HG02943 (cell line): ENCODE measurements around the gene STOX2.
"Not testable (repeated sequence)": the region's sequence is repeated elsewhere in the genome, so short reads cannot be mapped to it uniquely, and the experiment has no call there.

ENCODE experiments used
- ATAC-seq: cut with Tn5 transposase; IDR thresholded peaks from one replicate; pipeline ENCODE4 v1.9.1; 2021; ENCODE audit warnings: mild to moderate bottlenecking, low read depth, moderate library complexity; ENCODE audit not compliant: unreplicated experiment

The STOX2 gene

DNA sequence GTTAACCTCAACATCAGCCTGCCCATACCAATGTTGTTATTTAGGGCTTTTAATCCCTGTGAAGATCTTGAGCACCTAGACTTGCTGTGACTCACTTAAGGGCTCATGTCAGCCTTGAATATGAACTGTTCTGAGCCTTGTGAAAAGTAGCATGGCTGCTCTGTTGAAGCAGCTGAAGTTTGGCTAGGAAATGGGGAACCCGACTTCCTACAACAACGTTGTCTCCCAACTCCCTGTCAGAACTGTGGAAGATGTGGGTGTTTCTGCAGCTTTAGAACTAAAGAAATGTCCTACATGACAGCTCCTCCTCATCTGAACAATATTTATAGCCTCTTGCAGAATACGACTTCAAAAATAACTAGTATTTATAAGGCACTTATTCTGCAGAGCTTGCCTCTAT, 27.5 kb downstream of the STOX2 start:
- ATAC-seq = no peak

DNA sequence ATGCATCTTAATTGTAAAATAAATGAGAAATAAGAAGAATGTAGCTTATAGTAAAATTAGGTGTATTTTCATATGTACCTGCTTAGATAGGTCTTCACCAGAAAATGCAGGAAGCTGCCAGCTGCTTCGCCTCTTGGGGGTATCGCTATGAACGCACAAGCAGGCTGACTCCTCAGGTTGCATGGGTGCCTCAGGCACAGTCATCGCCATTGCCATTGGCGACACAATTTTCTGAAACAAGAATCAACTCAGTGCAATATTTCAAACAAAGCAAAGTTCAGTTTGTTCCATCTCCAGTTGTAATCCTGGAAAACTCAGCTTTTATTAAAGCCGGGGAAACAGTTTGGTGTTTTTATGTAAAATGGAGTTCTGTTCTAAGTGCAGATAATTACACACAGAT, 29.7 kb downstream of the STOX2 start:
- ATAC-seq = no peak

DNA sequence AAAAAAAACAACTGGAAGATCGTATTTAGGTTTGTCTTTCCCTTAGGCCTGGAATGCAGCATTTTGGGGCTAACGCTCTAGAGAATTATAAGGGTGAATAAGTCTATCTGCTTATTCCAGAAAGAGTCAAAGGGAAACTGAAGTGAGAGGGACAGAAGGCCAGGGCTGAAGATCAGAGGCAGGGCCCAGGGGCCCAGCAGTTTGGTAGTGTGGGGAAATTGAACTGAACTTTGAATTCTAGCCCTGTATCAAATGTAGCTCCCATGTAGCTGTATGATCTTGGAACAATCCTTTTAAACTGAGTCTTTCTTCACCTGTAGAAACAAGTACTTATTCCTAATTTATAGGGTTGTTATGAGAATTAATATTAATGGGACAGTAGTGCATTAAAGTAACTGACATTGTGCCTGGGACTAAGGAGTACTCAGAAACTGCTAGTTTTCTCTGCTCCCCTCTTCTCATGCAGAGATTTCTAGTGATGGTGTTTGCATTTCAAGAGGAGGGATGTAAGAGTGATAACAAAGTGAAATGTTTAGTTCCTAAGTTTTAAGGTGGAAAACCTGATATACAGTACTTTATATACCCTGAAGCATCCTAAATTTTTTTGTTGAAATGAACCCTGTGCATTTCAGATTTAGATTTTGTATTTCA, 30.4 kb downstream of the STOX2 start:
- ATAC-seq = no peak

DNA sequence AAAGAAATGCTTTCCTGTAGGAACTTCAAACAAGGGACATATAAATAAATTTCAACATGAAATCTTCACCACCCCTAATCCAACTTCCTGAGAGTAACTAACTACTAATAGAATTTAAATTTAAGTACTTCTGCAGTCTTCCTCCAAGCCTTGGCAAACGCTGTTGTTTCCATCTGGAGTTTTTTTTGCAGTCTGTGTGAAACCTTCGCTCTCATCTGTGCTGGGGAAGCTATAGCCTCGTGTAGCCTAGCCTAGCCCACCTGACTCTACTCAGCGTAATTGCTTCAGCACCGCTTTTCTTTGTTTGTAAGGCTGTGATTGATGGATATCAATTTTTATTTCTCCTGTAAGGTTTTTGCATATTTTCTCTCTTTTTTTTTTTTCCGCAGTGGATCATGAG, 30.9 kb downstream of the STOX2 start:
- no peak for ATAC-seq

DNA sequence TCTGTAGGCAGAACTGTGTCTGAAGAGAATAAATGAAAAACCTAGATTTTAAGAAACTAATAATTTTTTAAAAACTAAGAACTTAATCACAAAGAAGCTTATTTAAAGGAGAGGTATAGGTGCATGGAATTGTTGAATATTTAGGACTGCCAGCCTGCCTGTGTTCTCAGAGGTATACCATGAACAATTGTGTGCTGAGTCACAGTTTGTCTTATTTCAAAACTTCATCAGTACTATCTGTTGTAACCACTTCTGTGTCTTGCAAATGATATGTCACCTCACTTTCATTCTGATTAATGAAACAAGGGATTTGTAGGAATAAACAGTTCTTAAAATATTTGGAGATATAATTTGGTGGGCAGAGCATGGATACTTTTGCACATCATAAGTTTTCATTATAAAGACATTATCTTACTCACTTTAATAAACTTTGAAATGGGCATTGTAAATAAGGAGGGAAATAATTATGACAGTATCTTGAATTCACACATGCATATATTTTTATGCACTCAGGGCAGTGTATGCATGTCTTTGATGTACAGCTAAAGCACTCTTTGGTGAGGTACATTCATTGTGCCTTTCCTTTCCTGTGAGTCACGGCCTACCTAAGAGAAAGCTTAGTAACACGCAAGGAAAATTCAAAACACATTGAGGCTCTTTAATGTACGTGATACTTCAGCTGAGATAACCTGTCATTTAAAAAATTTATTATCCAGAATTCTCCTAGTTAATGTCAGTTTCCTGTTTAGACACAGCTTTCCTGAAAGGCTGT, 31.7 kb downstream of the STOX2 start:
- ATAC-seq = no peak

DNA sequence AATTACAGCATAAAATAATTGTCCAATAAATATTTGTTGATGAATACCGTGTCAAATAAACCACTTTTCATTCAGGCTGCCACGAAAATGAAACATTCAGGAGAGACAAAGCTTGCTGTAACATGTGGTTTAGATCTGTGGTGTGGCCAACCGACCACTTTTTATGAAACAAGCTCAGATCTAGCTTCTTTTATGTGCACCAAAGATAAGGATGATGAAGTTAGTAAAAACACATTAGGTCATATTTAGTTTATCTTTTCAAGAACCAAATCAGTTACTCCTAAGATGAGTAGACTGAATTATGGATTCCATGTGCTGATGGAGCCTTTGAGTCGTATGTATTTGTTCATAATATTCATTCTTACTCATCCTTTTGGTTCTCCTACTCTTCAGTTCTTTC, 35.8 kb downstream of the STOX2 start:
- ATAC-seq = no peak

DNA sequence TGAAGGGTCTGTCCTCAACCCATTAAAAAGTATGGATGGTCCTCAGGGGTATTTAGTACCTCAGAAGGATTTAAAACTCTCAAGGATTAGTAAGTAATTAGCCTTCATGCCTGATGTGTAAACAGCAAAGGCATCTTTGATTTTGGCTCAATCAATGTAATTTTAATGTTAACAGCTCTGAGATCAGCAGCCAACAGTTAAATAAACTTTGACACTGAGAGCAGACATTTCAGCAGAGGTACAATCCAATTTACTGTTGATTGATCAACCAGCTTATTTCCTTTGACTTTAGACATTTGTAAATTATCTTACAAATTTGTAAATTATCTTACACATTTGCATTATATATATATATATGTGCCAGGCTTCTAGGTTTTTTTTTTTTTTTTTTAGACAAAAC, 36.9 kb downstream of the STOX2 start:
- ATAC-seq = no peak

DNA sequence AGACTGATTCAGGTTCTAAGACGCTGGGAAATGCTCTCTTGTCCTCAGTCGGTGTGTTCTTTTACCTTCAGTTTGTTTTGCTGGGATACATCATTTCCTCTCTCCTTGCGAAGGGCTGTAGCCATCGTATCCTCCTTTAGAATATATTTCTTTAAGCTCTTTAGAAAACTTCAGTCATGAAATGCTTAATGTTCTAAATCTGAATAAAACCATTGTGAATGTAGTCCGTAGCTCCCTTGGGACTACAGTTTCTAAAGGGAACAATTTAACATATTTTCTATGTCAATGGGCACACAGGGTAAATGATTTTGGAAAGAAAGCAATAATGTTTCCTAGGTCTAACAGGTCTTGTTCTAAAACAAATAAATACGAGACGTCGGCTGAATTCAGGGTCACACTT, 40.6 kb downstream of the STOX2 start:
- no peak for ATAC-seq

DNA sequence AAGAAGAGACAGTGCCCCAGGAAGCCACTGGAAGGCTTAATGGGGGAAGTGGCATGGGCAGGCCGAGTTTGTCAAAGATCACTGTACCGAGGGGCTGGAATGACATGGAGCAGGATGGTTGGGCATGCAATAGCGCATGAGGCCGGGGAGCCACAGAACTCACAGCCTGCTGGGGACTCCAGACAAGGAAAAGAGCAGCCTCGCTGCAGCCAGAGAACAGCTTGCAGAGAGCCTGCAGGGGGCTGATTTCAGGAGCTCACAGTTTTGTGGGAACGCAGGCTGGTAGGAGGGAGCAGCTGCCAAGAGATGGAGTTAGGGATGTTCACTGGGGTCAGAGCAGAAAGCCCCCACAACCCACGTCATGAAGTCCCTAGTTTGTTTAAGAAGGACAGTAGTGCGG, 45.4 kb downstream of the STOX2 start:
- no peak for ATAC-seq

DNA sequence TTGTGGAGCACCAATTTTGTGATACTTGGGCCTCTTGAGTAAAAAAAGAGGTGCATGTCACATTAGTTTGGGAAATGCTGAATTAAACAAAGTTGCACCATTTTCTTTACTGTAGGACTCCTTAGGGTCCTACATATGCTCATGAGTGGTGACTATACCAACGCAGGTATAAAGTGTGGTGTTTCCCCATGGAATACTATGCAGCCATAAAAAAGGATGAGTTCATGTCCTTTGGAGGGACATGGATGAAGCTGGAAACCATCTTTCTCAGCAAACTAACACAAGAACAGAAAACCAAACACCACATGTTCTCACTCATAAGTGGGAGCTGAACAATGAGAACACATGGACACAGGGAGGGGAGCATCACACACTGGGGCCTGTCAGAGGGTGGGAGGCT, 47.5 kb downstream of the STOX2 start:
- ATAC-seq = not testable (repeated sequence)

DNA sequence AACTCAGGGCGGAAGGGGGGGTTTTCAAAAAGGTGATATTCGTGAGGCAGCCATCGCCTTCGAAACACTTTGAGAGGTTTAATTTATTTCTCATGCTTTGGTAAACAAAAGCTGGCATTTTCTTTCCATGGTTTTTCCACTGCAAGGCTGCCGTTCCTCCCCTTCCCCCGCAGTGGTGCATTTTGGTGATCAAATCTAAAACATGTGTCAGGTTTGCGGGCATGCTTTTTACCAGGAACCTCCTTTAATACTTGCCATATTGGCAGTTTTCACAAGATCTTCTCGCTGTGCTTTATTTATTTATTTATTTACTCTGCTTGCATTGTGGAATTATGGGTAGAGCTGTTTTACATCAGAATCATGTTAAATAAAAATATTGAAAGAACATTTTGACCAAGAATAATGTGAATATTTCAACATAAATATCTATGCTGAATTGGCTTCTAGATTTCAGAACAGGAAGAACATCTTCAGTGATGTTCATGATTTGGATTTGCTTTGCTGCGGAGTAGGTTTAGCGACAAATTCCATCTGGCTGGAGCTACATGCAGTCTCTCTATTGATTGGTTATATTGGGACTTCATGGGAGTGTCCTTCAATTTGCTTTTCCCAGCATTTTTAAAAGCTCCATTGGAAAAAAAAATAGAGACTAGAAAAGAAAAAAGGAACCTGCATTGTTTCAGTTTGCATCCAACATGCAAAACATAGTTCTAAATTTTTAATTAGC, 54.4 kb downstream of the STOX2 start:
- no peak for ATAC-seq

DNA sequence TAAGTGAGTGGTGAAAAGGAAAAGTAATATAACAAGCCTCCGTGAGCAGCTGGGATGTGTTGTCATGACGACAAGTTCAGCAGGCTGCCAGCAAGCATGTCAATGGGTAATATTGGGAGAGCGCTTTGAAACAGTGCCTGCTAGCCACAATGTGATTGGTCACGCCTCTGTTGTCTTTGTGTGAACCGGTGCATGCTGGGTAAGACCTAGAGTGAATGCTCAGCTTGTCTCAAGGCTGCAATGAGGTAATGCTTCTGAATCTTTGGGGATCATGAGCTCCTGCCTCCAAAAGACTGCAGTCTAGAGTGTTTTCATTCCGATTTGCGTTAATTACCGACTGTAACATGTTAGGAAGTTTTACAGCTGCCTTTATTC, 54.9 kb downstream of the STOX2 start:
- no peak for ATAC-seq

DNA sequence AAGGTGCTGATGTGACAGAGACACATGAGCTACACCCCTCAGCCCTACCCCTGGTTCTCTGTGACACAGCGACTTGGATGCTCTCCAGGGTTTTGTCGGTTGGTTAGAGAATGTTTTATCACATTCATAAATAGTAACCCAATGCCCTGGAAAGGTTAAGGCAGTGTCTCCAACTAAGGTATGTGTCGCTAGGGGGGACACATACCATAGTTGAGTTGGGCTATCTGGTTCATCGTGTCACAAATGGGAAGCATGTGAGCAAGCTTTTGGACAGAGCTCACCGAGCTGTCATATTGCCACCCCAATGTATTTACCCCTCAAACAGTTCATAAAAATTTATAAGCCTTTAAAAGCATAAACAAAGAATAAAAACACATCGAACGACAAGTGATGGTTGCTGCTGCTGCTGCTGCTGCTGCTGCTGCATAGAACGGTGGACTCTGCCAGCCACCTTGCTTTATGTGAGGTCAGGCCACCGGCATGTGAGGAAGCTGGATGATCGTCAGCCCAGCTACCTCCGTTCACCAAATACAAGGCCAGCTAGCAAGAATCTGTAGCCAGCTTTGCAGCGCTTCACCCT, 55.9 kb downstream of the STOX2 start:
- ATAC-seq = no peak

DNA sequence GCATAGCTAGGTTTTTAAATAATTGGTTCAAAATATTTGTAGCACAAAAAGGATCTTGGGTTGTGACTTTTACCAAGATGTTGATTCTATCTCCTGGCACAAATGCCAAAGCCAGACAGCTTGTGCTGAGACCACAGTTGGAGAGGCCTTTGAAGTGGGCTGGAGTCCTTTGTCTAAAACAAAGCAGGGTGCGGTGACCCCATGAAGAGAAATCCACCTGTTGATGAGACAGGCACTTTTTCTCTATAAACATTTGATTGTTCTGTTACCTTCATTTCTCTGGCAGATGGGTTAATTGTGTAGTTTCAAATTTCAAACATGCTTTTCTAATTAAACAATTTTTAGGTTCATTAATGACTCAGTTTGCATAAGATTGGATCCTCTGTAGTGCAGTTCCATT, 56.7 kb downstream of the STOX2 start:
- ATAC-seq = no peak

DNA sequence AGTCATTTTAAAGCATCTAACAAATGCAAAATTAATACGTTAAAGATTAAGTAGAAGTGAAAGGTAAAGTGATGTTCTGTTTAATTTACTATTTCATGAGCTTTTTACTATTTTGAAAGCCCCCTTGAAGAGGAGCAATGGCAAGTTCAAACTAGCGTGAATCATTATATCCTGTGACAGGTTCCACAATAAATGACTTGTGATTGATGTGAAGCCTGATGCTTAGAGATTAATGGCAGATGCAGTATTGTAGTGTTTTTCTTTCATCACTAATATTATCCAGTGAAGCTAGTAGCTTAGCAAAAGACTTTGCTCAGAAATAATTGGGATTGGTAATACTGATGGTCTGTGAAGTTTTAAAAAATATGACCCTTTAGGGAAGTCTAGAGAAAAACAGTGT, 57.3 kb downstream of the STOX2 start:
- no peak for ATAC-seq

DNA sequence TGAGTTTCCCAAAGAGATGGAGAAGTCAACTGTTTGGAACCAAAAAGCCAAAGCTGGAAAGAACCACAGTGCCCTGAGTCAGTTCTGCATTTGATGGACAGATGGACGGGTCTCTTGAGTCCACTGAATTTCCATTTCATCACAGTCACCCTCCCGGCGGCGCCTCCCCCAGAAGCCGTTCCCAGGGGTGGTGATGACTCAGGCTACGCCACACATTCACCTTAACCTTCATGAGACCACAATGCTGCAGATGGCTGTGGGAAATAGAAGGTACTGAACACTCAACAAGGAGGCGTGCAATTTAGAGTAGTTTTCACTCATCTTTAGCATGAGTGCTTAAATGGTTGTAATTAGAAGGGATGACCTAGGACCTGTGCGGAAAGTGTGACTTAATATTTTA, 61.3 kb downstream of the STOX2 start:
- no peak for ATAC-seq

DNA sequence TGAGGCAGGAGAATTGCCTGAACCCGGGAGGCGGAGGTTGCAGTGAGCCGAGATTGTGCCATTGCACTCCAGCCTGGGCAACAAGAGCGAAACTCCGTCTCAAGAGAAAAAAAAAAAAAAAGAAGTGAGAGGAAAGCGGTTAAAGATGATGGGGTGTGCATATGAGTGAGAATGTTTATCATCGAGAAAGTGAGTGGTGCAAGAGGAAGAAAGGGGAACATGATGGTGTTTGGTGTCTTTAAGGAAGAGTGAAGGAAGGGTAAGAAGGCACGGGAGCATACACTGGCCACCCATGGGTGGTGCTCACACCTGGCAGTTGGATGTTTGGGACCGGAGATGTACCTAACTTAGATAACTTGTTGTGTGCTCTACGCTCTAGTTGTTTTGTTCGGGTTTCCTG, 62.2 kb downstream of the STOX2 start:
- no peak for ATAC-seq

DNA sequence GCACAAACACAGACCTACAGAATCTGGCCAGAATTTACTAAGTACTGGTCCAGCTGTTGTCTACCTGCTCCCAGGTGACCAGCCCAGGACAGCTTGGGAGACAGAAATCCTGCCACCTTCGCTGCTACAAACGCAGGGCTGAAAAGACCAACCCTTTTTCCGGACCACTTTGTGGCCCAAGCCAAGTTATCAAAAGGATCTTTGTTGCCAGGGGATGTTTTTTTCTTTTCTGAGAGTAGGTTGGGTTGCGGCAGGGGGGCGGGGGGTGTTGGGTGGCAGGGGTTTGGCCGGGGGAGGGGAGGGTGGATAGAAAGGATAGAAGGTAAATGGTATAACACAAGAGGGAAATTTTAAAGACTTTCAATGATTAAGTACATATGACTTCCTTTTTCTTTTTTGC, 63.4 kb downstream of the STOX2 start:
- no peak for ATAC-seq

DNA sequence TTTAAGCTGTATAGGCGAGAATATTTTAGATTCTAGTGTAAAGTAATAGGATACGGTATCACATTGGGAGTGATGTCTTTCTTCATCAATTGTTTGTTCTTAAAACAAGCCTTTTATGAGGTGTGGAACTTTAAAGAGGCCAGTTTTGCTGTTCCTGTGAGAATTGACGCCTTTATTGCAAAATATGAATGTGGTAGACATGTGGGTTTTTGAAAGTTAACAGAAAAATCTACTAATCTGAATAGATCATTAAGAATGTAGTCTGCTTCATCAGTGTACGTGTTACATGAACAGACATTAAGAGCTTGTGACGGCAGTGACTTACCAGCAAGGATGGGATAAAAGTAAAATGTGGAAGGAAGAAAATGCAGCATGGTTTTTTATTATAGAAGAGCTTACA, 63.8 kb downstream of the STOX2 start:
- no peak for ATAC-seq

DNA sequence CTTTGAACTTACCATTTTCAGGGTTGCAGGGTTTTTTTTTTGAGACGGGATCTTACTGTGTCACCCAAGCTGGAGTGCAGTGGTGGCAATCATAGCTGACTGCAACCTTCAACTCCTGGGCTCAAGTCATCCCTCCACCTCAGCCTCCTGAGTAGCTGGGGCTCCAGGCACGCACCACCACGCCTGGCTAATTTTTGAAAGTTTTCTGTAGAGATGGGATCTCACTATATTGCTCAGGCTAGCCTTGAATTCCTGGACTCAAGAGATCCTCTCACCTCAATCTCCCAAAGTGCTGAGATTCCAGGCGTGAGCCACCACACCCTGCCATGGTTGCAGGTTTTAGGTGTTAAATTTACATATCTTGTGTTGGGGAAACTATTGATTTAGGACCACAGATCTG, 64.5 kb downstream of the STOX2 start:
- ATAC-seq = no peak

DNA sequence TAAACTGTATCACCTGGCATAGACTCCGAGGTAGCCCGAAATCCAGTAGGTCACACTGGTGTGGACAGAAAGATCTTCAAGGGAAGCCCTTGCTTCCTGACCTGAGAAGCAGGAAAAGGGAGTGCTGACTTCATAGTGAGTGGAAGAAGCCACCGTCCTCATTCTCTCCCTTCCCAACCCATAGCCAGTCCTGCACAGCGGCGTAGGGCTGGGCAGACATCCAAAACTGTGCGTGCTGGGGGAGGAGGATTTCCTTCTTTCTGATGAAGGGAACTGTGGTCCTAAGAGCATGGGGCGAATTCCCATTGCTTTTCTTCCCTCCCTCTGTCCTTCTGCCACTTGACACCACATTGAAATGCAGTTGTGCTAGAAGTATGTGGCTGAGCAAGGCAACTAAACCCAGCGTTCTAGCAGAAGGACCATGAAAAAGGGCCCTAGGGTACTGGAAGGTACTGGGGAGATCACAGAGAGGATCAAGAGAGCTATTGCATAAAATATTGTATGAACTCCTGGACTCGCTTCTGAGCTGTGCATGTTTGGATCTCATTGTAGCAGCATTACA, 66.9 kb downstream of the STOX2 start:
- ATAC-seq = no peak
